RWPE2 (cell line): Measurements from ENCODE around the gene MCRS1.

Source experiments
- ATAC-seq: fragments of 200-7000 bp; cut with Tn5 transposase; 3 replicates; pipeline ENCODE4 v1.9.1; 2021; ENCODE audit warnings: low read depth
- DNase-seq: peaks from one replicate; pipeline ENCODE4 v3.0.0-alpha.2; 2020; ENCODE audit warnings: low spot score
- H3K27ac ChIP-seq: fragments of 450-650 bp; 2 replicates; pipeline ENCODE4 v1.5.1; 2017; ENCODE audit warnings: mild to moderate bottlenecking; ENCODE audit not compliant: poor library complexity, severe bottlenecking
- H3K27me3 ChIP-seq: fragments of 250-450 bp; sonication (Bioruptor Pico); 2 replicates; pipeline ENCODE4 v1.5.1; 2021; ENCODE audit warnings: mild to moderate bottlenecking, moderate library complexity; ENCODE audit not compliant: insufficient read depth, poor library complexity, severe bottlenecking
- H3K36me3 ChIP-seq: fragments of 250-450 bp; sonication (Bioruptor Pico); 2 replicates; pipeline ENCODE4 v1.5.1; 2020; ENCODE audit warnings: low read depth, mild to moderate bottlenecking, moderate library complexity
- H3K4me1 ChIP-seq: fragments of 250-450 bp; sonication (Bioruptor Pico); 2 replicates; pipeline ENCODE4 v1.5.1; 2021; ENCODE audit warnings: mild to moderate bottlenecking, moderate library complexity; ENCODE audit not compliant: insufficient read depth, poor library complexity, severe bottlenecking
- H3K4me3 ChIP-seq: fragments of 250-450 bp; sonication (Bioruptor Pico); 2 replicates; pipeline ENCODE4 v1.5.1; 2021; ENCODE audit warnings: mild to moderate bottlenecking, moderate library complexity; ENCODE audit not compliant: severe bottlenecking
- H3K9me3 ChIP-seq: fragments of 250-450 bp; sonication (Bioruptor Pico); 2 replicates; pipeline ENCODE4 v1.5.1; 2021; ENCODE audit warnings: mild to moderate bottlenecking, moderate library complexity; ENCODE audit not compliant: severe bottlenecking
- CTCF ChIP-seq: fragments of 450-650 bp; IDR thresholded peaks from one replicate; pipeline ENCODE4 v1.5.1; 2017; ENCODE audit warnings: mild to moderate bottlenecking, moderate library complexity; ENCODE audit not compliant: poor library complexity, severe bottlenecking

MCRS1 gene

GRCh38 chr12:49531745-49532144, 36.2 kb downstream of the MCRS1 start:
- Histone ChIP-seq H3K27me3 (no peaks in the 10 kb centered on the region), H3K9me3 (no peaks in the 10 kb centered on the region), H3K4me1 (peaks cover 8% of the 10 kb centered on the region), H3K27ac (no peak overlapping the region), H3K4me3 (no peak overlapping the region), H3K36me3 (peaks cover 13% of the 10 kb centered on the region)
- no peak for TF ChIP-seq CTCF
- ATAC-seq = no peak
- DNase-seq = no peak

GRCh38 chr12:49529414-49529813, 38.5 kb downstream of the MCRS1 start:
- H3K27ac ChIP-seq = no peak overlapping the region
- no peak overlapping the region for H3K4me3 ChIP-seq
- no peak for TF ChIP-seq CTCF
- no peaks in the 10 kb centered on the region for H3K27me3 ChIP-seq
- DNase-seq (no peak), ATAC-seq (no peak)
- H3K36me3 ChIP-seq = peaks cover 35% of the 10 kb centered on the region
- H3K9me3 ChIP-seq = no peaks in the 10 kb centered on the region
- H3K4me1 ChIP-seq = no peaks in the 10 kb centered on the region

- peaks cover 52% of the 10 kb centered on the region for H3K36me3 ChIP-seq
- H3K9me3 ChIP-seq = no peaks in the 10 kb centered on the region
- no peak overlapping the region for H3K4me3 ChIP-seq
- no peak overlapping the region for H3K27ac ChIP-seq
- H3K4me1 ChIP-seq = no peaks in the 10 kb centered on the region
- DNase-seq (no peak), ATAC-seq (no peak)
- H3K27me3 ChIP-seq = no peaks in the 10 kb centered on the region
- TF ChIP-seq CTCF = no peak
Observed at GRCh38 chr12:49527361-49528130, 40.4 kb downstream of the MCRS1 start.

DNA sequence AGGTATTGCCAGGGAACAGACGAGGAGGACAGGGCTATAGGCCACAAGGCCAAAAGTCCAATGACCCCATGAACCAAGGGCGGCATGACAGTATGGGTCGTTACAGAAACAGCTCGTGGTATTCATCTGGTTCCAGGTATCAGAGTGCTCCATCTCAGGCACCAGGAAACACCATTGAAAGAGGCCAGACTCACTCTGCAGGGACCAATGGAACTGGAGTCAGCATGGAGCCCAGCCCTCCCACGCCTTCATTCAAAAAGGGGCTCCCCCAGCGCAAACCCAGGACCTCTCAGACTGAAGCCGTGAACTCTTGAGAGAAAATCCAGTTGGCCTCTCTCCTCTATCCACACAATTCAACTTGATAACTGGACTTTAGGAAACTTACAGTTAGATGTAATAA, 42.0 kb downstream of the MCRS1 start:
- Histone ChIP-seq H3K27me3 (no peaks in the 10 kb centered on the region), H3K27ac (no peak overlapping the region), H3K36me3 (peaks cover 68% of the 10 kb centered on the region), H3K4me1 (no peaks in the 10 kb centered on the region), H3K9me3 (no peaks in the 10 kb centered on the region), H3K4me3 (no peak overlapping the region)
- no peak for TF ChIP-seq CTCF
- ATAC-seq (no peak), DNase-seq (no peak)

DNA sequence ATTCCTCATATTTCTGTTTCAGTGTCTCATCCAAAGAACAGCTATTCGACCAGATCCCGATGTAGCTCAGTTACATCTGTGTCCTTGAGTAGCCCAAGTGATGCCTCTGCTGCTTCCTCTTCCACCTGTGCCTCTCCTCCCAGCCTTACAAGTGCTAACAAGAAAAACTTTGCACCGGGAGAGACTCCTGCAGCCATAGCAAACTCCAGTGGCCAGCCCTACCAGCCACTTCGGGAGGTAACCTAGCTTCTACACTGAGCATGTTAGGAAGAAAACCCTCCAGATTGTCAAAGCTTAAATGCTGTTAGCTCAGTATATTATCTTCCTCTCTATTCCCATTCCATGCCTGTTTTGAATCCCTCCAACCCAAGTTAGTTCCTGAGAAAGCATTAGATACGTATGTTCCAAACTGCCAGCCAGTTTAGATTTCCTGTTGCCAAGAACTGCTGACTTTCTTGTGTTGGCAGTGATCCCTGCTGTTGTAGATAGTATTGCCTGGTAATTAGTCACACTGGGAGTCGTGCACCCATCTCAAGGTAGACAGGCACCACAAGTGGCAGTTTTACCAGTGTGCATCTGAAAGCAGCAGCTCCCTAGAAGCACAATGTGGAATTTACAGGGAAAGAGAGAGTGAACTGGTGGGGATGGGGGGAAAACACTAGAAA, 43.1 kb downstream of the MCRS1 start:
- no peak for ATAC-seq
- H3K27me3 ChIP-seq = no peaks in the 10 kb centered on the region
- H3K27ac ChIP-seq = no peak overlapping the region
- H3K9me3 ChIP-seq = no peaks in the 10 kb centered on the region
- peaks cover 77% of the 10 kb centered on the region for H3K36me3 ChIP-seq
- TF ChIP-seq CTCF = no peak
- H3K4me1 ChIP-seq = no peaks in the 10 kb centered on the region
- DNase-seq = no peak
- no peak overlapping the region for H3K4me3 ChIP-seq
